ENCODE measurements around the gene SPARCL1. TPM values are rescaled to one million over a fixed set of nuclear protein-coding genes. Genes with fewer than 3 reads are reported as not detected.
"Not testable (repeated sequence)": the region's sequence is repeated elsewhere in the genome, so short reads cannot be mapped to it uniquely, and the experiment has no call there.

SPARCL1 gene
- total RNA-seq, 1 donor from 2014 or later: 0.41 TPM

- no peak for DNase-seq (ENCODE audit: extremely low read depth, low read depth, low spot score)
These were observed 23.3 kb downstream of the SPARCL1 start for GRCh38 chr4:87505862-87506261.

DNA sequence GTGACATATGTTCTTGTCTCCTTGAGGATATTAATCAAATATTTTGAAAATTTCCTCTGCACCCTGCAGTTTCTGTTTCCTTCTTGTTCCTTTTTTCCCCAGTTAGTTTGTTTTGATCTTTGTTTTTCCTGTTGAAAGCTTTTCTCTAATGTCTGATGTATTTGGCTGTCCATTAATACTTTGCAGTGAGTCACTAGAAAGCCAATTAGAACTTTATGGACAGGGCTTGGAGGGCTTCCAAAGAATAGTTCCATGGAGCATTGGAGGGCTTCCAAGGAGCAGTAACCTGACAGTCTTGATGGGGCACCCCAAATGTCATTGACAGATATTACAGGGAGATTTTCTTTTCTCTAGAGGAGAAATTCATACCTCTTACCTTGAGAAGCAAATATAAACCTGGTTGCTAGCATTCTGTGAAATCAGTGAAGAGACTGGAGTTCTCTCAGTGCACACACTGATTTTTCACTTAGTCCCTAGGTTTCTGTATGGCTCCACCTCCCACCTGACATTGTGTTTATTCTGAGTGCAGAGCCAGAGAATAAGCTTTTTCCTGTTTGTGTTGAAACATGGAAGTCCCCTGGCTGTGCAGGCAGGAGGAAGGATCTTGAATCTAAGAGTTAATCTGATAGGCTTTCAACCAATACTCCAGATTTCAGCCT, 26.5 kb downstream of the SPARCL1 start:
- peak; percentile 10 for DNase-seq (ENCODE audit: extremely low read depth, low read depth, low spot score)

GRCh38 chr4:87500092-87500462, 29.1 kb downstream of the SPARCL1 start:
- DNase-seq (ENCODE audit: extremely low read depth, low read depth, low spot score): no peak

GRCh38 chr4:87499403-87500091, 29.6 kb downstream of the SPARCL1 start:
- DNase-seq (ENCODE audit: extremely low read depth, low read depth, low spot score): no peak

DNA sequence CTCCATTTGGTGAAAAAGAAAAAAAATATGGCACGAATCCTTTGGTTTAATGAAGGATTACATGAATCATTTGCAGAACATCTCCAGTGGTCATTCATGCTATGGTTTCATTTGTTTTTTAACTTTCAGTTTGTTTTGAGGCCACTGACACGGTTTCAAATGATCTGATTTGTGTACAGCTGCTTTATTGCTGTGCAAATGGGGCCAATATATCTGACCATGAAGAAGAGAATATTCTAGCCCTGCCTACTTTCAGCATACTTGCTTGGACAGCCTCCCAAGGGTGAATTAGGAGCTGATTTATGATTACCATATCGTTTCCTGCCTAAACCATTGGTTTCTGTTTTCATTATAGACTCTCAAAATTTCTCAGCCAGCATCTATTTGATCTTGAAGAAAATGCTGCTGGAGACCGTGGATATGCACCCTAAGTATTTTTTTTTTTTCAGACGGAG, 30.7 kb downstream of the SPARCL1 start:
- DNase-seq (ENCODE audit: extremely low read depth, low read depth, low spot score): no peak

DNA sequence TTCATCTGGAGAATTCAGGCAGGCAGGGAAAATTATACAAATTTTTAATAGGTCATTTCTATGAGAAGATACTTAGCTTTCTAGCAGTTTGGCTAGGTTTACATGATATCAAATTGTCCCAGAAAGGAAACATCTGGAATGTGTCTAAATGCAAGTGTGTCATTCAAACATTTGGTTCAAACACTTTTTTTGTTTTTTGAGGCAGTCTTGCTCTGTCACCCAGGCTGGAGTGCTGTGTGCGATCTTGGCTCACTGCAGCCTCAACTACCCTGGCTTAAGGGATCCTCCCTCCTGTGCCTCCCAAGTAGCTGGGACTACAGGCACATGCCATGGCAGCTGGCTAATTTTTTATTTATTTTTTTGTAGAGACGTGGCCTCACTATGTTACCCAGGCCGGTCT, 31.6 kb downstream of the SPARCL1 start:
- DNase-seq (ENCODE audit: extremely low read depth, low read depth, low spot score): no peak

DNA sequence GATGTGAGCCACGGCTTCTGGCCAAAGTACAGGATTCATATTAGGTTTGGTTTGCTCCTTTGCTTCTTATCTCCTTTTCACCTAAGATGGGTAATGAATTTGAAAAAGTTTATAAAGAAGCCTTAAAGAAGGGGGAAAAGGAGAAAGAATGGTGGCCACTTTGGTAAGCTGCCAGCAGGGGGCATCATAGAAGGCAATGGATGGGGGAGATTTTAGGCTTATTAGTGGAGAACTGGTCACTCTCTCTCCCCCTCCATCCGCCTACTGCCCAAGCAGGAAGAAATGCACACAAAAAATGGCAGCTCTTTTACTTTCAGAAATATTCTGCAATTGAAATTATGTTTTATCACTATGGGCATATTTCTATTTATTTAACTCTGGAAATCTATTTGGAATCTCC, 32.0 kb downstream of the SPARCL1 start:
- no peak for DNase-seq (ENCODE audit: extremely low read depth, low read depth, low spot score)

- DNase-seq (ENCODE audit: extremely low read depth, low read depth, low spot score): no peak
These were observed 36.1 kb downstream of the SPARCL1 start for GRCh38 chr4:87493115-87493514.

DNA sequence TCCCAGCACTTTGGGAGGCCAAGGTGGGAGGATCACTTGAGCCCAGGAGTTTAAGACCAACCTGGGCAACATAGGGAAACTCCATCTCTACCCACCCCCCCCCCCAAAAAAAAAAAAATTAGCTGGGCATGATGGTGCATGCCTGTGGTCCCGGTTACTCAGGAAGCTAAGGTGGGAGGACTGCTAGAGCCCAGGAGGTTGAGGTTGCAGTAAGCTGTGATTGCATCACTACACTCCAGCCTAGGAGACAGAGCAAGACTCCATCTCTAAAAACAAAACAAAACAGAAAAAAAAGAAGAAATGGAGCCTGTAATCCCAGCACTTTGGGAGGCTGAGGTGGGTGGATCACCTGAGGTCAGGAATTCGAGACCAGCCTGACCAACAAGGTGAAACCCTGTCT, 37.3 kb downstream of the SPARCL1 start:
- not testable (repeated sequence) for DNase-seq (ENCODE audit: extremely low read depth, low read depth, low spot score)

- DNase-seq (ENCODE audit: extremely low read depth, low read depth, low spot score): no peak
These were observed 37.7 kb downstream of the SPARCL1 start for GRCh38 chr4:87491436-87491835.

- no peak for DNase-seq (ENCODE audit: extremely low read depth, low read depth, low spot score)
These were observed 38.4 kb downstream of the SPARCL1 start for GRCh38 chr4:87490664-87491369.

- no peak for DNase-seq (ENCODE audit: extremely low read depth, low read depth, low spot score)
These were observed 39.5 kb downstream of the SPARCL1 start for GRCh38 chr4:87489678-87490077.

DNA sequence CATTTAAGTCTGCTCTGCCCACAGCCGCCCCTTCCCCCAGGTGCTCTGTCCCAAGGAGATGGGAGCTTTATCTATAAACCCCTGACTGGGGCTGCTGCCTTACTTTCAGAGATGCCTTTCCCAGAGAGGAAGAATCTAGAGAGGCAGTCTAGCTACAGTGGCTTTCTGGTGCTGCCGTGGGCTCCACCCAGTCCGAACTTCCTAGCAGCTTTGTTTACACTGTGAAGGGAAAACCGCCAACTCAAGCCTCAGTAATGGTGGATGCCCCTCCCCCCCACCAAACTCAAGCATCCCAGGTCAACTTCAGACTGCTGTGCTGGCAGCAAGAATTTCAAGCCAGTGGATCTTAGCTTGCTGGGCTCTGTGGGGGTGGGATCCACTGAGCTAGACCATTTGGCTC, 40.5 kb downstream of the SPARCL1 start:
- DNase-seq (ENCODE audit: extremely low read depth, low read depth, low spot score): not testable (repeated sequence)

DNA sequence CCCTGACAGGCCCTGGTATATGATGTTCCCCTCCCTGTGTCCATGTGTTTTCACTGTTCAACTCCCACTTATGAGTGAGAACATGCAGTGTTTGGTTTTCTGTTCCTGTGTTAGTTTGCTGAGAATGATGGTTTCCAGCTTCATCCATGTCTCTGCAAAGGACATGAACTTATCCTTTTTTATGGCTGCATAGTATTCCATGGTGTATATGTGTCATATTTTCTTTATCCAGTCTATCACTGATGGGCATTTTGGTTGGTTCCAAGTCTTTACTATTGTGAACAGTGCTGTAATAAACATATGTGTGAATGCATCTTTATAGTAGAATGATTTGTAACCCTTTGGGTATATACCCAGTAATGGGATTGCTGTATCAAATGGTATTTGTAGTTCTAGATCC, 45.9 kb downstream of the SPARCL1 start:
- DNase-seq (ENCODE audit: extremely low read depth, low read depth, low spot score): not testable (repeated sequence)

DNA sequence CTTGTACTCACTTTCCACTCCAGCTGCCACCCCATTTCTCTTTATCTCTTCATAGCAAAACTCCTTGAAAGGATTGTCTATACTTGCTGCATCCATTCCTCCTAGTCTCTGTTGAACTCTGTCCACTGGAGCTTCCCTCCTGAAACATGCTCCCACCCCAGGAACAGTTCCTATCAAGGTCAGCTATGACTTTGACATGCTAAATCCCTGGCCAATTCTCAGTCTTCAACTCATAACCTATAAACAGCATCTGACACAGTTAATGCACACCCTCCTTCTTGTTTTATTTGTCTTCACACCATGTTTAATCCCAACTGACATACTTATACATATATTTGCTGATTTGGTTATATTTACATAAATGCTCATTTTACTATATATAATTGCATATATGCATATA, 47.8 kb downstream of the SPARCL1 start:
- no peak for DNase-seq (ENCODE audit: extremely low read depth, low read depth, low spot score)

DNA sequence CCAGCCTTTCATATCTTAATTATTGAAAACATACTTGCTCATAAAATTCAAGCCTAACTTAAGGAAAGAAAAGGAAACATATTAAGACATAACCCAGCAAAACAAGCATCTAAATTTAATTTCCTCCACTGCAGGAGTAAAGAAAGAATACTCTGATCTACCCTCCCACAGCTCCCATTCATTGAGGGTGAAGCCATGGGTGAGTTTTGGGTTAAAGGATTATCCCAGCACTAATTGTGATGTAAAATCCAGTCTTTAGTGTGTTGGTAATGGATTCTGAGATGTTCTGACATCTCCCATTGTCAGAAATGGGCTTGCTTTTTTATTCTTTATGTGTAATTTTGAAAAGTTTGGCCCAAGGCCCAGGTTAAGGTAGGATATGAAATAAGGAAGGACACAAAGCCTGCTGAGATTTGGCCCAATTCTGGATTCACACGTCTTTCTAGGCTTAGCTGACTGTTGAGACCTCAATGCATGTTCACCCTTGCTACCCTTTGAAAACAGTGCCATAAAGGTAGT, 50.4 kb downstream of the SPARCL1 start:
- no peak for DNase-seq (ENCODE audit: extremely low read depth, low read depth, low spot score)

- no peak for DNase-seq (ENCODE audit: extremely low read depth, low read depth, low spot score)
These were observed 52.2 kb downstream of the SPARCL1 start for GRCh38 chr4:87476934-87477333.

DNA sequence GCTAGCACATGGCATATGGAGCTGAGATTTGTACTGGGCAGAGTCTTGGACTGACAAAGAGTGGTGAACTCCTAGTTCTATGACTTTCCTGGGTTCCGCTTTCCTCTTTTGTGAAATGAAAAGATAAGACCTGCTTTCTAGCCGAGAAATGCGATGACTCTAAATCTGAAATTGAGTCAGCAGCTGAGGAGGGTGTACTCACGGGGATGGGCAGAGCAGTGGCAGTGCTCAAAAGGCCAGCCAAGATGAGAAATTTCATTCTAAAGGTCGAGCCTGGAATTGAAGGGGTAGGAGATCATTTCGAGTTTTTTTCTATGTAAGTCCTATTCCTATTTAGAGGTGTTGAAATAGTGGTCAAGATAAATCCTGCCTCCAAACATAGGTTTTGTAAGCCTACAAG, 59.8 kb downstream of the SPARCL1 start:
- DNase-seq (ENCODE audit: extremely low read depth, low read depth, low spot score): no peak

GRCh38 chr4:87465739-87466366, 63.3 kb downstream of the SPARCL1 start:
- DNase-seq (ENCODE audit: extremely low read depth, low read depth, low spot score): peak; percentile 29

DNA sequence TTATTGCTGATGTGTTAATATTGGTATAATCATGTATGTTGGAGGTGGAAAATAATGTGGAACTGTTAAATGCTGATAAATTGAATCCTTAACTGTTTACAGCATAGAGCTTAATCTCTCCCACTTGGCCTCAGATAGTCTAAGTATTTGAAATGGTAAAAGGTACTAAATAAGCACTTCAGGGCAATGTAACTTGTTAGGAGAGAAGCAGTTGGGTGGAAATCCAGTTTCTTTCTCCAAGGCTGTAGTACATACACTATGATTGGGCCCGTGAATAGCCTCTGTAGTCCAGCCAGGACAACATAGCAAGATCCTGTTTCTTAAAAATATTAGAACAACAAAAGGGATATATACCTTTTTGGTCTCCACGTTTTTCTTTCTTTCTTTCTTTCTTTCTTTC, 67.1 kb downstream of the SPARCL1 start:
- DNase-seq (ENCODE audit: extremely low read depth, low read depth, low spot score): no peak

- DNase-seq (ENCODE audit: extremely low read depth, low read depth, low spot score): no peak
These were observed 67.9 kb downstream of the SPARCL1 start for GRCh38 chr4:87461281-87461700.
